ENCODE results near the gene NEIL1. TPM values are rescaled to one million over a fixed set of nuclear protein-coding genes. Genes with fewer than 3 reads are reported as not detected.

Gene NEIL1
- total RNA-seq, 1 experiment from 2014 or later, result 41.4 TPM

DNA sequence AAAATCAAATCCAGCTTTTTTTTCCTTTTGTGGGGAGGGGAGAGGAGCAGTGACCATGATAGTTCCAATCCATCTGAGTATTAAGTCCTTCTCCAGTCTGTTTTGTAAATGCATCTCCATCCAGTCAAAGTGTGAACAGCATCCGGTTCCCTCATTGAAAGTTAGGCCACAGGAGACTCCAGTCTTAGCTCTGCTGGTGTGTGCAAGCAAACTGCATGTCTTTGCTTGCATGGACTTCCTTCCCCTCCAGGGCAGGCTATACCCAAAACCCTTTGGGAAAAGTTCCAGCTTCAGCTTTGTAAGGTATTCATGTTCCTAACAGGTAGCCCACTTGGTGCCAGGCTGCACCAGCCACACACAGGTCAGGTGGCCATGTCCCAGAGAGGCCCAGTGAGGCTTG is 24.6 kb downstream of the NEIL1 start:
- H2AFZ ChIP-seq (ENCODE audit: low read depth, low read length, poor library complexity, severe bottlenecking), result no peak overlapping the region
- intact Hi-C loops (cut with micrococcal nuclease), result no loop called here
- CTCF ChIA-PET, result no interaction called here
- DNase-seq (ENCODE audit: low read depth, low spot score) (no peak), ATAC-seq (no peak)
- RAD21 ChIA-PET (ENCODE audit: low non-redundant PET in 1 of 2, low total read pairs in 2 of 2, uncharacterized antibody in 2 of 2, unreplicated experiment in 2 of 2), result no interaction called here
- H3K4me1 ChIP-seq (ENCODE audit: control insufficient read depth in 1 of 2, insufficient read depth in 2 of 2, low read length in 2 of 2), result peaks cover 11 to 23% of the 10 kb centered on the region in 2 experiments
- no peak overlapping the region for H3K4me2 ChIP-seq (ENCODE audit: low read length)
- no TSS peak for BruUV-seq (replicated peaks)
- H3K27ac ChIP-seq (ENCODE audit: low read depth, low read length), result no peak overlapping the region
- H3K4me3 ChIP-seq (replicated peaks in 1 of 2; ENCODE audit: low read depth in 1 of 2, low read length in 2 of 2), result no peak overlapping the region
- H3K79me2 ChIP-seq (ENCODE audit: insufficient read depth, low read length), result peaks cover 12% of the 10 kb centered on the region
- H3K27me3 ChIP-seq (ENCODE audit: insufficient read depth, low read length), result no peaks in the 10 kb centered on the region
- no peaks in the 10 kb centered on the region for H3K9me2 ChIP-seq (ENCODE audit: insufficient read depth)
- TF ChIP-seq POLR2A (IDR thresholded peaks at IDR 0.05; ENCODE audit: borderline replicate concordance, extremely low read depth, insufficient read depth, insufficient read length) (no peak), ZFX (IDR thresholded peaks at IDR 0.05) (no peak), TCF7L2 (IDR thresholded peaks at IDR 0.05; ENCODE audit: borderline replicate concordance, extremely low read depth, insufficient read depth, insufficient read length) (no peak), SRF (IDR thresholded peaks at IDR 0.05; ENCODE audit: low read depth) (no peak), CBX3 (IDR thresholded peaks at IDR 0.05; ENCODE audit: low read depth) (no peak), FOSL1 (IDR thresholded peaks at IDR 0.05; ENCODE audit: low read depth) (no peak), POLR2AphosphoS5 (IDR thresholded peaks at IDR 0.05; ENCODE audit: low read depth, low read length) (no peak), CEBPB (IDR thresholded peaks at IDR 0.05; ENCODE audit: low read depth) (no peak), ELF1 (IDR thresholded peaks at IDR 0.05; ENCODE audit: borderline replicate concordance, low read depth) (no peak), ZBTB33 (IDR thresholded peaks at IDR 0.05; ENCODE audit: extremely low read depth, insufficient replicate concordance, low read length) (no peak), RAD21 (IDR thresholded peaks at IDR 0.05; ENCODE audit: low read depth) (no peak)
- TF ChIP-seq, protein P1, sequence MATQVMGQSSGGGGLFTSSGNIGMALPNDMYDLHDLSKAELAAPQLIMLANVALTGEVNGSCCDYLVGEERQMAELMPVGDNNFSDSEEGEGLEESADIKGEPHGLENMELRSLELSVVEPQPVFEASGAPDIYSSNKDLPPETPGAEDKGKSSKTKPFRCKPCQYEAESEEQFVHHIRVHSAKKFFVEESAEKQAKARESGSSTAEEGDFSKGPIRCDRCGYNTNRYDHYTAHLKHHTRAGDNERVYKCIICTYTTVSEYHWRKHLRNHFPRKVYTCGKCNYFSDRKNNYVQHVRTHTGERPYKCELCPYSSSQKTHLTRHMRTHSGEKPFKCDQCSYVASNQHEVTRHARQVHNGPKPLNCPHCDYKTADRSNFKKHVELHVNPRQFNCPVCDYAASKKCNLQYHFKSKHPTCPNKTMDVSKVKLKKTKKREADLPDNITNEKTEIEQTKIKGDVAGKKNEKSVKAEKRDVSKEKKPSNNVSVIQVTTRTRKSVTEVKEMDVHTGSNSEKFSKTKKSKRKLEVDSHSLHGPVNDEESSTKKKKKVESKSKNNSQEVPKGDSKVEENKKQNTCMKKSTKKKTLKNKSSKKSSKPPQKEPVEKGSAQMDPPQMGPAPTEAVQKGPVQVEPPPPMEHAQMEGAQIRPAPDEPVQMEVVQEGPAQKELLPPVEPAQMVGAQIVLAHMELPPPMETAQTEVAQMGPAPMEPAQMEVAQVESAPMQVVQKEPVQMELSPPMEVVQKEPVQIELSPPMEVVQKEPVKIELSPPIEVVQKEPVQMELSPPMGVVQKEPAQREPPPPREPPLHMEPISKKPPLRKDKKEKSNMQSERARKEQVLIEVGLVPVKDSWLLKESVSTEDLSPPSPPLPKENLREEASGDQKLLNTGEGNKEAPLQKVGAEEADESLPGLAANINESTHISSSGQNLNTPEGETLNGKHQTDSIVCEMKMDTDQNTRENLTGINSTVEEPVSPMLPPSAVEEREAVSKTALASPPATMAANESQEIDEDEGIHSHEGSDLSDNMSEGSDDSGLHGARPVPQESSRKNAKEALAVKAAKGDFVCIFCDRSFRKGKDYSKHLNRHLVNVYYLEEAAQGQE (IDR thresholded peaks at IDR 0.05; ENCODE audit: low read depth), result no peak
- H4K20me1 ChIP-seq (ENCODE audit: insufficient read depth), result no peaks in the 10 kb centered on the region
- no peaks in the 10 kb centered on the region for H3K9me3 ChIP-seq (ENCODE audit: control insufficient read depth in 1 of 2, insufficient read depth in 1 of 2, low read depth in 1 of 2, low read length in 2 of 2)
- POLR2A ChIA-PET, result no interaction called here
- peaks cover 34 to 41% of the 10 kb centered on the region in 2 experiments for H3K36me3 ChIP-seq (ENCODE audit: control insufficient read depth in 1 of 2, insufficient read depth in 2 of 2, low read length in 2 of 2)
- H3K9ac ChIP-seq (ENCODE audit: low read length), result no peak overlapping the region
